ENCODE data around the gene ELMO1.

ELMO1 gene

GRCh38 chr7:37277513-37277912, 171.2 kb downstream of the ELMO1 start:
- H3K79me2 ChIP-seq (ENCODE audit: insufficient read depth, low read length), result peaks cover 18% of the 10 kb centered on the region
- H3K4me3 ChIP-seq (ENCODE audit: low read depth in 1 of 2, low read length in 2 of 2), result no peak overlapping the region
- no peak for DNase-seq
- no peaks in the 10 kb centered on the region for H3K9me3 ChIP-seq (ENCODE audit: insufficient read depth, low read length, severe bottlenecking)
- no peak overlapping the region for H3K9ac ChIP-seq (ENCODE audit: low read depth, low read length)
- H3K4me2 ChIP-seq (ENCODE audit: insufficient read depth, low read length), result no peak overlapping the region
- H3K36me3 ChIP-seq (ENCODE audit: insufficient read depth, low read length), result no peaks in the 10 kb centered on the region
- peaks cover 4% of the 10 kb centered on the region; the same call in 1 of the 2 replicates for H4K20me1 ChIP-seq (ENCODE audit: insufficient read depth, low read length)
- no peak for TF ChIP-seq EZH2 (IDR thresholded peaks at IDR 0.05; ENCODE audit: borderline replicate concordance, low read depth, low read length, severe bottlenecking)
- TF ChIP-seq CTCF (IDR thresholded peaks at IDR 0.05; ENCODE audit: borderline replicate concordance, extremely low read depth, low read length, poor library complexity, severe bottlenecking), result no peak
- no peak overlapping the region for H2AFZ ChIP-seq (ENCODE audit: low read depth, low read length)
- no peak for ATAC-seq (ENCODE audit: insufficient read depth, low read depth)
- H3K4me1 ChIP-seq (ENCODE audit: insufficient read depth, low read length), result no peaks in the 10 kb centered on the region
- no peaks in the 10 kb centered on the region for H3K27me3 ChIP-seq (ENCODE audit: insufficient read depth, low read length, poor library complexity)
- H3K27ac ChIP-seq (ENCODE audit: low read length), result no peak overlapping the region

- Histone ChIP-seq H3K9ac (ENCODE audit: low read depth, low read length) (no peak overlapping the region), H3K9me3 (ENCODE audit: insufficient read depth, low read length, severe bottlenecking) (no peaks in the 10 kb centered on the region), H4K20me1 (ENCODE audit: insufficient read depth, low read length) (peaks cover 4% of the 10 kb centered on the region; the same call in 1 of the 2 replicates), H3K79me2 (ENCODE audit: insufficient read depth, low read length) (peaks cover 14% of the 10 kb centered on the region), H3K4me1 (ENCODE audit: insufficient read depth, low read length) (no peaks in the 10 kb centered on the region), H3K4me3 (ENCODE audit: low read depth in 1 of 2, low read length in 2 of 2) (no peak overlapping the region), H2AFZ (ENCODE audit: low read depth, low read length) (no peak overlapping the region), H3K4me2 (ENCODE audit: insufficient read depth, low read length) (no peak overlapping the region), H3K27ac (ENCODE audit: low read length) (no peak overlapping the region), H3K36me3 (ENCODE audit: insufficient read depth, low read length) (peaks cover 8% of the 10 kb centered on the region; the same call in 1 of the 2 replicates), H3K27me3 (ENCODE audit: insufficient read depth, low read length, poor library complexity) (no peaks in the 10 kb centered on the region)
- DNase-seq (no peak), ATAC-seq (ENCODE audit: insufficient read depth, low read depth) (no peak)
- TF ChIP-seq EZH2 (IDR thresholded peaks at IDR 0.05; ENCODE audit: borderline replicate concordance, low read depth, low read length, severe bottlenecking), result no peak
- TF ChIP-seq CTCF (IDR thresholded peaks at IDR 0.05; ENCODE audit: borderline replicate concordance, extremely low read depth, low read length, poor library complexity, severe bottlenecking), result no peak
These were observed 173.5 kb downstream of the ELMO1 start for GRCh38 chr7:37275078-37275710.

GRCh38 chr7:37273891-37274290, 174.8 kb downstream of the ELMO1 start:
- TF ChIP-seq CTCF (IDR thresholded peaks at IDR 0.05; ENCODE audit: borderline replicate concordance, extremely low read depth, low read length, poor library complexity, severe bottlenecking) (no peak), EZH2 (IDR thresholded peaks at IDR 0.05; ENCODE audit: borderline replicate concordance, low read depth, low read length, severe bottlenecking) (no peak)
- no peaks in the 10 kb centered on the region for H3K27me3 ChIP-seq (ENCODE audit: insufficient read depth, low read length, poor library complexity)
- no peak for ATAC-seq (ENCODE audit: insufficient read depth, low read depth)

More at GRCh38 chr7:37273891-37274290, 174.8 kb downstream of the ELMO1 start:
- no peak for DNase-seq
- Histone ChIP-seq H3K4me1 (ENCODE audit: insufficient read depth, low read length) (no peaks in the 10 kb centered on the region), H2AFZ (ENCODE audit: low read depth, low read length) (no peak overlapping the region), H4K20me1 (ENCODE audit: insufficient read depth, low read length) (no peaks in the 10 kb centered on the region; the same call in 1 of the 2 replicates), H3K27ac (ENCODE audit: low read length) (no peak overlapping the region), H3K79me2 (ENCODE audit: insufficient read depth, low read length) (peaks cover 4% of the 10 kb centered on the region; the same call in 1 of the 2 replicates), H3K9me3 (ENCODE audit: insufficient read depth, low read length, severe bottlenecking) (no peaks in the 10 kb centered on the region), H3K9ac (ENCODE audit: low read depth, low read length) (no peak overlapping the region), H3K4me2 (ENCODE audit: insufficient read depth, low read length) (no peak overlapping the region), H3K36me3 (ENCODE audit: insufficient read depth, low read length) (peaks cover 18% of the 10 kb centered on the region; the same call in 1 of the 2 replicates), H3K4me3 (ENCODE audit: low read depth in 1 of 2, low read length in 2 of 2) (no peak overlapping the region)

All from DND-41 (cell line).